ENCODE measurements around the gene PNPLA2. TPM values are rescaled to one million over a fixed set of nuclear protein-coding genes. Genes with fewer than 3 reads are reported as not detected.

PNPLA2 gene
- total and polyA plus RNA-seq, 8 donors: 59.1 to 234 (median 95.9) TPM

GRCh38 chr11:774873-775592 lies 43.7 kb upstream of the PNPLA2 start:
- Histone ChIP-seq H3K27ac (no peak overlapping the region), H3K27me3 (no peaks in the 10 kb centered on the region), H3K9me3 (no peaks in the 10 kb centered on the region), H3K4me1 (peaks cover 0 to 14% (median 6%) of the 10 kb centered on the region in 3 donors), H3K36me3 (peaks cover 0 to 26% (median 0%) of the 10 kb centered on the region in 3 donors), H3K4me3 (no peak overlapping the region)
- DNase-seq (peak in 3 of 6 donors; percentile 17 to 67 (median 40)), ATAC-seq (no peak), FAIRE-seq (no peak)
- TF ChIP-seq CTCF (IDR thresholded peaks at IDR 0.05): no peak
- WGBS, 2 donors: 74 to 79% methylated on average over 17 to 20 of the region's 20 CpGs
- intact Hi-C loops (cut with DNase I): no loop called here

- no peak for ATAC-seq
- no peak for DNase-seq
- intact Hi-C loops (cut with DNase I): no loop called here
- H3K4me3 ChIP-seq: peak overlapping the region; percentile 77 to 90 (median 81)
- H3K27me3 ChIP-seq: no peaks in the 10 kb centered on the region
- peaks cover 0 to 14% (median 6%) of the 10 kb centered on the region in 3 donors for H3K4me1 ChIP-seq
- no peak for FAIRE-seq
- no peak overlapping the region for H3K27ac ChIP-seq
- H3K9me3 ChIP-seq: no peaks in the 10 kb centered on the region
- 40 to 43% methylated on average over 11 of the region's 11 CpGs for WGBS, 2 donors
- TF ChIP-seq CTCF (IDR thresholded peaks at IDR 0.05): no peak
- peaks cover 0 to 17% (median 0%) of the 10 kb centered on the region in 3 donors for H3K36me3 ChIP-seq
Measured at GRCh38 chr11:776263-776560, 42.5 kb upstream of the PNPLA2 start.

- ATAC-seq: peak; percentile 17 to 47 (median 31)
- H3K9me3 ChIP-seq: no peaks in the 10 kb centered on the region
- peak overlapping the region; percentile 77 to 90 (median 81) for H3K4me3 ChIP-seq
- H3K27ac ChIP-seq: peak overlapping the region in 3 of 4 donors; percentile 41 to 55 (median 52)
- no peak for FAIRE-seq
- WGBS, 2 donors: 1 to 3% methylated on average over 26 to 65 of the region's 65 CpGs
- no peak for TF ChIP-seq CTCF (IDR thresholded peaks at IDR 0.05)
- peaks cover 0 to 14% (median 6%) of the 10 kb centered on the region in 3 donors for H3K4me1 ChIP-seq
- H3K36me3 ChIP-seq: peaks cover 0 to 11% (median 0%) of the 10 kb centered on the region in 3 donors
- intact Hi-C loops (cut with DNase I): no loop called here
- no peaks in the 10 kb centered on the region for H3K27me3 ChIP-seq
- DNase-seq: peak in 4 of 6 donors; percentile 36 to 88 (median 63)
Measured at GRCh38 chr11:776561-777287, 42.0 kb upstream of the PNPLA2 start.

GRCh38 chr11:777288-778255 lies 41.1 kb upstream of the PNPLA2 start, which contains the start of gene GATD1:
GATD1 (minus strand) TSS chr11:777487; CDS start chr11:777462, 25 bp downstream.
- WGBS, 2 donors: 1 to 2% methylated on average over 65 to 110 of the region's 110 CpGs
- Histone ChIP-seq H3K36me3 (peaks cover 0 to 4% (median 0%) of the 10 kb centered on the region in 3 donors), H3K9me3 (no peaks in the 10 kb centered on the region), H3K4me3 (peak within 1 kb of the TSS; percentile 77 to 90 (median 81)), H3K27ac (peak within 1 kb of the TSS in 3 of 4 donors; percentile 41 to 55 (median 52)), H3K27me3 (no peaks in the 10 kb centered on the region), H3K4me1 (peaks cover 0 to 14% (median 6%) of the 10 kb centered on the region in 3 donors)
- FAIRE-seq: no peak
- ATAC-seq: peak; percentile 91 to 96 (median 94)
- TF ChIP-seq CTCF (IDR thresholded peaks at IDR 0.05): no peak
- peak; percentile 89 to 99 (median 95) for DNase-seq
- intact Hi-C loops (cut with DNase I): no loop called here
